HG03442 (cell line): Measurements from ENCODE around the gene PTPRS.

Experiments used
- ATAC-seq: cut with Tn5 transposase; IDR thresholded peaks from one replicate; pipeline ENCODE4 v1.9.1; 2021; ENCODE audit warnings: mild to moderate bottlenecking, moderate library complexity; ENCODE audit not compliant: unreplicated experiment

Gene PTPRS

DNA sequence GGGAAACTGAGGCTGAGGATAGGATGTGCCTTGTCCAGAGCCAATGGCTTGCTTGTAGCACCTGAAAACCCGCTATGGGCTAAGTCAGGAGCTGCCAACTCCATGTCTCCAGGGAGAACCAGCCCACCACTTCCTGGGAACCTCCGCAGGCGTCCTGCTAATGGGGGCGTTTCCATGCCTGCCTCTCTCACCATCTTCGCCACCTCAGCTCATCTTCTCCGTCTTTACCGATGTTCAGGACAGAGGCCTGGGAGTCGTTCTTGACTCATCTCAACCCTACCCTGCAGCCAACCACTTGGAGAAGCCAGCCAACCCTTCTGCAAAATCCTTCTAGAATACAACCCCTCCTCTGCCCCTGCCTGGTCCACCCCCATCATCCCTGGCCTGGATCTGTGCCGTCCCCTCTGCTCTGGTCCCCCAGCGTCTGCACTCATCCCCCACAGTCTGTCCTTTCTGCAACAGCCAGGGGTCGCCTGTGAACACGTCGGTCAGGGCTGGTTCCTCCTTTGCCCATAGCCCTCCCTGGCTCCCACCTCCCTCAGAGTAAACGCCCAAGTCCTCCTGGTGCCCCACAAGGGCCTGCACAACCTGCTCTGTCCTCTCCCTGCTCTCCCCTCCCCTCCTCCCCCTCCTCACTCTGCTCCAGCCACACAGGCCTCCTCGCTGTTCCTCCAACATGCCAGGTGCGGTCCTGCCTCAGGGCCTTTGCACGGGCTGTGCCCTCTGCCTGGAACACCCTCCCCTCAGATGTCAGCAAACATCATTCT lies 31.0 kb downstream of the PTPRS start:
- no peak for ATAC-seq

DNA sequence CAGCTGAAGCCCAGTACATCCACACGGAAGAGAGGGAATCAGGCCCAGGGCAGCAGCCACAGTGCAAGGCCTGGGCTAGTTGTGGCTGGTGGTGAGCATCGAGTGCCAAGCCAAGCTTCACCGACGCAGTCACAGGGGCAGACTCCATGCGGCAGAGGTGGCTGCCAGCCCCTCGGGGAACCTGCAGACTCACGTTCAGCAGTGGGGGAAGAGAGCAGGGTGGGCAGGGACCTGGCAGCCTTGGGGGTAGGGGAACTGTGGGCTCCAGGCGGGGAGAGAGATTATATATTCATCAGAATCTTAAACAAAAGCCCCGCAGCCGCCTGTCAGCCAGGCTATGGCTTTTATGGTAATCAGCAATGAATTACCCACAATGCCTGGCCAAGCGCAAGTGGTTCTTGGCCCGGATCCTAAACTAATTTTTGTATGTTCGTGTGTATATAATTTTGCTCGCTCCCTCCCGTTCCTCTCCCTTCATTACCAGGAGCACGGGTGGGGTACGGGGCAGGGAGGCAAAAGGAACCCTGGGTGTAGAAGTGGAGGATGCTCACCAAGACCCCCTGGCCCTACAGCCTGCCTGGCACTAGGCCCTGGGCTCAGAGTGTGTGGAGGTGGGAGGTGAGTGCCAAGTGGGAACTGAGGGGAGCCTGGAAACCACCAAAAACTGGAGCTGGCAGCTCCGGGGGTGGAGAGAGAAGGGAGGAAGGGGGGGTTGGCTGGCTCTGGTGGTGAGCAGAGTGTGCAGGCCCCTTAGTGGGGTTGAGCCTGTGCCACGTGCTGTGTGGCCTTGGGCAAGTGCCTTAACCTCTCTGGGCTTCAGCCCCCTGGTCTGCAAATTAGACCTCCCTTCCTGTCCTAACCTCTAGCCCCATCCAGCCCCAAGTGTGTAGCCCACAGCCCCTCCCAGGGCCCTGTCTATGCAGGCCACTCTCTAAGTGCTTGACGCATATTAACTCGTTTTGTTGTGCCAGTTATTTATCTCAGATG lies 31.9 kb downstream of the PTPRS start:
- no peak for ATAC-seq

DNA sequence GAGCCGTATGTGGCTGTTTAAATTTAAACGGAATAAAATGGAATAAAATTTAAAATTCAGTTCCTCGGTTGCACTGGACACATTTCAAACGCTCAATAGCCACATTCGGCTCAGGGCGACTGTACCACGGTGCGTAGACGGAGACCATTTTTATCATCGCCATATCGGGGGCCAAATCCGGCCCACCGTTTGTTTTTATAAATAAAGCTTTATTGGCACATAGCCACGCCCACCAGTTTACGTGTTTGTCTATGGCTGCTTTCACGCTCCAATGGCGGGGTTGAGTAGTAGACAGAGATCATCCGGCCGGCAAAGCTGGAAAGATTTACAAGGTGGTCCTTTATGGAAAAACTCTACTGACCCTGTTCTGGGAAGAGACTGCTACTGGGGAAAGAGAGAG lies 33.0 kb downstream of the PTPRS start:
- no peak for ATAC-seq

DNA sequence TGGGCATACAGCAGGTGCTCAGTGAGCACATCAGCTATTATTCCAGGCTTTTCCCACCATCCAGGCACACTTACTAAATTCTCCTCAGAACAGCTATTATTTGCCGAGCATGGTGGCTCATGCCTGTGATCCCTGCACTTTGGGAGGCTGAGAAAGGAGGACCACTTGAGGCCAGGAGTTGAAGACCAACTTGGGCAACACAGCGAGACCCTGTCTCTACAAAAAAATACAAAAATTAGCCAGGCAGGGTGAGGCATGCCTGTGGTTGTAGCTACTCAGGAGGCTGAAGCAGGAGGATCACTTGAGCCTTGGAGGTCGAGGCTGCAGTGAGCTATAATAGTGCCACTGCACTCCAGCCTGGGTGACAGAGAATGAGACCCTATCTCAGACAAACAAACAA lies 35.4 kb downstream of the PTPRS start:
- ATAC-seq: no peak

DNA sequence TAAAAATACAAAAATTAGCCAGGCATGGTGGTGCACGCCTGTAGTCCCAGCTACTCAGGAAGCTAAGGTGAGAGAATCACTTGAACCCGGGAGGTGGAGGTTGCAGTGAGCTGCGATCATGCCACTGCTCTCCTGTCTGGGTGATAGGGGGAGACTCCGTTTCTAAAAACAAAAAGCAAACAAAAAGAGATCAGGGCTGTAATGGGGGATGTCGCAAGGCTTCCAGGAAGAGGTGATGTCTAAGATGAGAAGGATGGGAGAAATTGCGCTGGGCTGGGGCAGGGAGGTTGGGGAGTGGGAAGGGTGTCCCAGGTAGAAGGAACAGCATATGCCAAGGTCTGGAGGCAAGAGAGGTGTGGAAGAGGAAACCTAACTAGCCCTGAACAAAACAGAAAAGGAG lies 36.1 kb downstream of the PTPRS start:
- no peak for ATAC-seq

DNA sequence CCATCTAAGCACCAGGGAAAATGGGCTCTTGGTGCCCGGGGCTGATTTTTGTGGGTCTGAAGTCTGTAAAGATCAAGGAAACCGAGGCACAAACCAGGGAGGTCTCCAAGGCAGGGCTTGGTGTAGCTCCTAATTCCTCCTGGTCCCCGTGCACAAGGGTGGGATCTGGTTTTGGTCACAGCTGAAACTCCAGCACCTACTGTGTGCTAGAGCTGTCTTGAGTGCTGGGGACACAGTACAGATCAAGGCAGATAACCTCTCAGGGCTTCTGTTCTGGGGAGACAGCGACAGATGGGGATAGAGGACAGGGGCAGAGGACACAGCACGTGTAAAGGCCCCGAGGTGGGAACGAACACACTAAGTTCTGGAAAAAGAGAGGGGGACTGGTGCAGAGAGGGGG lies 37.4 kb downstream of the PTPRS start:
- no peak for ATAC-seq

DNA sequence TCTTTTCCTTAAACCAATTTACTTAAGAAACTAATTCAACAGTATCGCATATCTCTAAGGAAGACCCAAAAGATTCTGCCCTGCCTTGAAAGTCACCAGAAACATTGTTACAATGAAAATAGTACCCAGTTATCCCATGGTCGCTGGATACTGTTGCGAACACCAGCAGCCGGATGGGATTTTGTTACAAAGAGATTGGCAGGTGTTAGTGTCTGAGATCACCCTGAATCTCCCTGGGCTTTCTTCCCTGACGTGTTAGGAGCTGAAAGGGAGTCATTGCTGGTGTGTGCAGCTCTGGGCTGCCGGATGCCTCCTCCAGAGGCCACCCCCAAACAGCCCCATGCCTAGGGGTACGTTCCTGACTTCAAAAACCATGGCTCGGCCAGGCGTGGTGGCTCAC lies 38.2 kb downstream of the PTPRS start:
- ATAC-seq: no peak

DNA sequence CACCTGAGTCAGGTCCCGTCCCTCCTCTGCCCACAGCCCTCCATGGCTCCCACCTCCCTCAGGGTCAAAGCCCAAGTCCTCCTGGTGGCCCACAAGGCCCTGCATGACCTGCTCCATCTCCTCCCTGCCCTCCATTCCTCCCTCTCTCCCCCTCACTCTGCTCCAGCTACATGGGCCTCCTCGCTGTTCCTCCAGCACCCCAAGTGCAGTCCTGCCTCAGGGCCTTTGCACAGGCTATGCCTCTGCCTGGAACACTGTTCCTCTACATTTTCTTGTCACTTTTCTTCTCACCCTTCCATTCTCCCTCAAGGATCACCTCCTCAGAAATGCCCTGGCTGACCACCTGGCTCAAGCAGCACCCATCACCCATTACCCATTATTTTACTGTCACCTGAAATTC lies 41.5 kb downstream of the PTPRS start:
- ATAC-seq: no peak

DNA sequence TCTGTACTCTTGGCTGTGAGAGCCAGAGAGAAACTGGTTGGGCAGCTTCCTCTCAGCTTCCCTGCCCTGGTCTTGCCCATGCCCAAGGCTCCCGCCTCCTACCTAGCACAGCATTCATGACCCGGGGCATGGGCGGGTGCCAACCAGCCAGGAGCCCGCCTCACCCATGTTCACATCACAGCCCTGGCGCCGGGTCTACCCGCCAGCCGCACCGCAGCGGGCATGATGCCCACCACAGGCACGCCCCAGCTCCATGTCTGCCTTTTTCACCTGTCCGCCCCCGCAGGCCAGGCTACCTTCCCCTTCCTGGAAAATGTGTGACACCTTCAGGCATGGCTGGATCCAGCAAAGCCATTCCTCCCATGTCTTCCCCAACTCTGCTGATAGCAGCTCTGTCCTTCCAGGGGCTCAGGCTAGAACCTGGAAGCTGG lies 42.1 kb downstream of the PTPRS start:
- no peak for ATAC-seq

DNA sequence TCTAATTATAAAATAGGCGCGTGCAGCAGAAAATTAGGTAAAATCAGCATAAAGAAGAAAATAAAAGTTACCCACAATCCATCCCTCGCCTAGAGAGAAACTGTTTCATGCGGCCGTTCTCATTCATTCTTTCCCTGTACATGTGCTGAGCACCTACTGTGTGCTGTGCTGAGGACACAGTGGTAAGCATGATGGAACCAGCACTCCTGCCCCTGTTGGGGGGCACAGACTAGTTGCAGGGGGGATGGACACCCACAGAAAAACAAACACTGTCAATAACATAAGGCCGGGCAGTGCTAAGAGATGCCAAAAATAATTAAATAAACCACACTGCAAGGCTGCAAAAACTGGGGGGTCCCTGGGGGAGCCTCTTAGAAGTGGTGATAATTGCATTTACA lies 43.3 kb downstream of the PTPRS start:
- no peak for ATAC-seq

DNA sequence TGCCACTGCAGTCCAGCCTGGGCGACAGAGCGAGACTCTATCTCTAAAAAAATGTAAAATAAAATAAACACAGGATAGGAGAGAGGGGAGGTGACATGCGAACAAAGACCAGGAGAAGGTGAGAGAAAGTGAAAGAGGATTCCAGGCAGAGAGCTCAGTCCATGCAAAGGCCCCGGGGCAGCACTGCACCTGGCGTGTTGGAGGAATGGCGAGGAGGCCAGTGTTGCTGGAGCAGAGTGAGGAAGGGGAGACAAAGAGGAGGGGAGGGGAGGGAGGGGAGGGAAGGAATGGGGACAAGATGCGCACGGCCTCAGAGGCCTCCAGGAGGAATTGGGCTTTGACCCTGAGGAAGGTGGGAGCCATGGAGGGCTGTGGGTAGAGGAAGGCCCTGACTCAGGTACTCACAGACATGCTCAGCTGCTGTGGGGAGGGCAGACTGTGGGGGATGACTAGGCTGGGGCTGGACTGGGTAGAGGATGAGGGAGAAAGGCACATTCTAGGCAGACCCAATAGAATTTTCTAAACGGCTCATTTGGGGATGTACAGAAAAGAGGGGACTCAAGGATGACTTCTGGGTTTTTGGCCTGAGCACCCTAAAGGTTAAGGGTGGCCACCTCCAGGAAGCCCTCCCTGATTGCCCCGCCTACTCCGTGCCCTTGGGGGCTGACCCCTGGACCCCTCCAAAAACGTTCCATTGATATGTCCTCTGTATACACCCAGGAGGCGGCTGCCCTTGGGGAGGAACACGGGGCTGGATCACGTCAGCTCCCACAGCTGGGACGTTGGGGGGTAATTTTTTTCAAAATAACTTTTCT lies 43.9 kb downstream of the PTPRS start:
- no peak for ATAC-seq

DNA sequence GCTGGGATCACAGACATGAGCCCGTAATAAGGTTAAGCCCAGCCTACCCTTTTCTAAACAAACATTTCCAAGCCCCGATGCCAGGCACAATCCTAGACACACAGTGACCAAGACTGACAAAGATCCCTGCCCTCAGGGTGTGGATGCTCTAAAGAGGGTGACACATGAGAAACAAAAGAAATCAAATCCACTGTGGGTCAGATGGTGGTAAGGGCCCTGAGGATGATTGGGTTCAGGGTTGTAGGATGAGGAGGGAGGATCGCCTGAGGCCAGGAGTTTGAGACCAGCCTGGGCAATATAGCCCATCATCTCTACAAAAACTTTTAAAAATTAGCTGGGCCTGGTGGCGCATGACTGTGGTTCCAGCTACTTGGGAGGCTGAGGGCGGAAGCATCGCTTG lies 44.6 kb downstream of the PTPRS start:
- no peak for ATAC-seq

DNA sequence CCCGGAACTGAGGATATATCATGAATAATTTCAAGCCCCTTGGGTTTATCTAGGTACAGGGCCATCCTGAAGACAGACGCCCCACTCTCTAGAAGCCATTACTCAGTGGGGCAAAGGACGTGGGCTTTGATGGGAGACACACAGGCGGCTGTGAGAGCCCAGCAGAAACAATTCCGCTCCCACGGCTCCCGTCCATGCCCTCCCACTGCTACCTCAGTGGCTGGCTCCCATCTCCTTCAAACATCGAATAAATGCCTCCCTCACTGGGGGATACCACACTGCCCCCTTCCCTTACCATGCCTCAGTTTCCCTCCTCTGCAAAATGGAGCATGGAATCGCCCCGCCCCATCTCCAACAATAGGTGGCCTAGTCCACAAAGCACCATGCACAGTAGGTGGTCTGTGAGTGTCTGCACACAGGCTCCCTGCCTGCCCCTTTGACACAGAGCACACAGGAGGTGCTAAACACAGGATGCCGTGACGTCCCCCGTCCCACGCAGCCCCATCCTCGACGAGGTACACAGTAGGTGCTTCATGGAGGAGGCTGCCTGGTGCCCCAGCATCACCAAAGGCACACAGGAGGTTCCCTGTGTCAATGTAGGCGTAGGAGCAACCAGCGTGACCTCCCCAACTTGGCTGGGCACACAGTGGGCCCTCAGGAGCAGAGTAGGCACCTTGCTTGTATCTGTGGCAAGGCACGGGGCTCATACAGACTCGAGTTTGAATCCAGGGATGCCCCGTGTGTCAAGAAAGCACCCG lies 46.0 kb downstream of the PTPRS start:
- ATAC-seq: no peak

DNA sequence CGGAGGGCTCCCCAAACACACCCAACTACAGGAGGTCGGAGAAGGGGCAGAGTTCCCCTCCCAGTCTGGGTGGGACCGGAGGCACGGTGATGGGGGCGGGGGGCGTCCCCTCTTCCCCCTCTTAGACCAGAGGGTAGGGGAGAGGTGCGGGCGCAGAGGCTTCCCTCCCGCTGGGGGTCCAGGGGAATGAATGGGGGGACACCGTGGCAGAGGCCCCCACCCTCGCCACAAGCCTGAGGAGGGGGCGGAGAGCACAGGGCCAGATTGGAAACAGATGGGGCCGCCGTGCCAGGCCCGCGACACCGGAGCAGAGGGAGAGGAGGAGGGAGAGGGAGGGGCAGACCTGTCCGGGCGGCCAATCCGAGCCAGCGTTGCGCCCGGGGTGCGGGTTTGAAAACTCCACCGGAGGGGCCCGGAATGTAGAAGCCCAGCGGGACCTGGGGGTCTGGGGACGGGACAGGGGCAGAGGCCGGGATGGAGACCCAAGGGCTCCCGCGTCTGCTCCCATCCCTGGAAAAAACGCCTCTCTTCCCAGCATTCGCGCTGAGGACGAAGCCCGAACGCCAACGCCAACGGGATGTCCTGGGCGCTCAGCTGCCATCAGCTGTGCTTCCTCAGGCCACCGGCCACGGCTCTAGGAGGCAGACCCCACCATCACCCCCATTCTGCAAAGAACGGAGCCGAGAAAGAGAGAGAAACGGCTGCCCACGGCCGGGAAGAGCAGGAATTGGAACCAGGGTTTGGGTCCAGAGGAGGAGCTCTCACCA lies 46.8 kb downstream of the PTPRS start:
- ATAC-seq: no peak

DNA sequence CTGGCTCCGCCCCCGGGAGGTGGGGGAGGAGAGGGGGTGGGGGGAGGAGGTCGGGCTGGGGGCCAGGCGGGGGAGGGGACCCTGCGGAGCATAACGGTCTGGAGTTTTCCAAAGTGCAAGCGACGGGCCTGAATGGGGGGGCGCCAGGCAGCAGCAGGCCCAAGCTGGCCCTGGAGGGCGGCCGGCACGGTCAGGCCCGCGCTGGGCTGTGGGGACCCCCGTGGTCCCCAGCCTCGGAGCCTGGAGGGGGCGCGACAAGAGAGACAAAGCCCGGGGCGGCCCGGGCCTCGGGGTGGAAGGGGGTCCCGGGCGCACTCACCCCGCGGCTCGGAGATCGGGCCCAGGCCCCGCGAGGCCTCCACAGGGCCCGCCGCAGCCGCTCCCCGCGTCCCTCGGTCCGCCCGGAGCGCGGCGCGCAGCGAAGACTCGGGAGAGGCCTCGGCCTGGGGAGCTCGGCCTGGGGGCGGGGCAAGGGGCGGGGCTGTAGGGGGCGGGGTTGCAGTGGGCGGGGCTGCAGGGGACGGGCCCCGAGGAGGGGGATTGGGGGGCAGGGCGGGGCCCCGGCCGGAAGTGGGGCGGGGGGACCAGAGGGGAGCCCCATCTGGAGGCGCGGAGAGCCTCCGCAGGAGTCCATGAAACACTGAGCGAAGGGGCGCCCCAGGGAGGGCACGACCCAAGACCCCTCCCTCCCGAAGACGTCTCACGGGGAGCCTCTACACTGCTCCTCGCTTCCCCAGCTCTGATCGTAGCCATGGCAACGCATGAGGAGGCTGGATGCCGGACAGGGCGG lies 47.6 kb downstream of the PTPRS start:
- ATAC-seq: no peak

DNA sequence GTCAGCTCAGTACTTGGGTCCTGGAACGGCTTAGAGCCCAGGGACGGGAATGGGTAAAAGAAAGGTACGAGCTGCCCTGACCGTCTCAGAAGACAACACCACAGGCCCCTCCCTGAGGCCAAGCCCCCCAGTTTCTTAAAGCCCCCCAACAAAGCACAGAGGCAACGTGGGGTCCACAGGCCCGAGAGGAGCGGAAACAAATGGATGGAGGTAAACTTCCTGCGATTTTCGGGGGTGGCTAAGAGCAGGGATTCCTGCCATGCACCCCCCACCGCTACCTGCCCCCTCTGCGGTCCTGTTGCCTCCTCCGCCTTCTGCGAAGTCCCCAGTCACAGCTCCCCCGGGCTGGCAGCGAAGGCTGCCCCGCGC lies 48.2 kb downstream of the PTPRS start:
- ATAC-seq: no peak

DNA sequence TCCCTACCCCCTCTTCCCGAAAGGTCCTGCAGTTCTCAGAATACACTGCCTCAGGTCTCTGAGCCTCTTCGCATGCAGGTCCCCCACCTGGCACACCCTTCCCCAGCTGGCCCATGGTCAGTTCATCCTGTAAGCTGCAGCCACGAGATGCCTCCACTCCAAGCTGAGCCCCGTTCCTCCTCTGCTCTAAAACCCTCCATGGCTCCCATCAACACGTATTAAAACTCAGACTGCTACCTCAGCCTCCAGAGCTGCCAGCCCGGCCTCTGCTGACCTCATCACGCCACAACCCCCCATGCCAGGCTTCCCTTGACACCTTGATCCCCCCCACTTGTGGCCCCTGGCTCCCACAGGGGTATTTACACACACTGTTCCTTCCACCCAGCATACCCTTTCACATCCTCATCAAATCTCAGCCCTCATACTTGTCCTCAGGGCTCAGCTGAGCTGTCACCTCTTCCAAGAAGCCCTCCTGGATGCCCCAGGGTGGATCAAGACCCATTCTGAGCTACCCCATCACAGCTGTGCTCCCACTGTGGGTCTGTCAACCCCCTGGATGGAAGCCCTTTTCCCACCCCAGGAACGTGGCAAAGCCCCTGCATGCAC lies 48.9 kb downstream of the PTPRS start:
- no peak for ATAC-seq
